Endometrium (tissue), 2 donors: ENCODE data around the gene TNNC1.

ENCODE experiments used
- FAIRE-seq: peaks from 2 replicates; lab custom pipeline; 2012; peaks lifted over from hg19 to GRCh38; lab: Jason Lieb, UNC
- donor health status: control.
- donor health status: control.

The TNNC1 gene

DNA sequence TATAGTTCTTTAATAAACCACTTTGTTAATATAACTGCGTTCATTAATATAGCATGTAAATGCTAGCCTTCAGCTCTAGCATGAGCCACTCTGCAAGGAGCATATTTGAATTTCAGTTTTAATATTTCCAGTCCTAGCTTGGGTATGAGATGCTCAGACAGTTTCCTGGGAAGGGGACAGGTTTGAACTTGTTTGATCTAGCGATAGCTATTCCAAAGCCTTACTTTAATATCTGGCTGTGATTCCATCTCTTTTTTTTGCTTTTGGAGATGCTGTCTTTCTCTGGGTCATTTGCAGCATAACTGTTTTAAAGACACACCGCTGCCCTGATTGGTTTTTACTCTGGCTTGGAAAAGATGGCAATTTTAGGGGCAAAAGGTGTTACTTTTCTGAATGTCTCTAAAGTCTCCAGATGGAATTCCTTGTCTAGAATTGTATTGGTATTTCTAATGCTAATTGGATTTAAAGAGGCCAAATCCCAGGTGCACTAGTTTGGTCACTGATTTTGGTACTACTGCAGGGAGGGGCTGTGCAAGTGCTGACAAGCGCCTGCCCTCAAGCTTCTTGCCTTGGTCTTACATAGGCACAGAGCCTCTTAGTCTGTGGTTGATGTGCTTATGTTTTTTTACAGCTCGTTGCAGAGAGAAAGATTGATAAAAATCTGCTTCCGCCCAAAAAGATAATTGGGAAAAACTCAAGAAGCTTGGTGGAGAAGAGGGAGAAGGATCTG is 4.4 kb upstream of the TNNC1 start:
- no peak for FAIRE-seq

DNA sequence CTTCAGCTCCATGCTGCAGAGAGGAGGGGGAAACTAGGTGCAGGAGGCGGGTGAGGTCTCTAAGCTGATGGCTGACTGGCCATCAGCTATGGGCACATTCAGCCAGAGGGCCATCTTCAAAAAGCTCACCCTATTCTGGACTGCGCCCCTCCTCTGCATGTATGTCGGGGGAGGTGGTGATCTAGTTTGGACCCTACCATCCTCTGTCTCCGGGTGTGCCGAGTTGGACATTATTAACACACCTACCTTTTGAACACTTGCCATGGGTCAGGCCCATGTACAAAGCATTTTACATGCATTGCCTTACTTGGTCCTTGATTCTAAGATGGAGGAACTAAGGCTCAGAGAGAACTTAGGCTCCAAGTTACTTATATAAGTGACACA is 3.0 kb upstream of the TNNC1 start:
- no peak for FAIRE-seq

DNA sequence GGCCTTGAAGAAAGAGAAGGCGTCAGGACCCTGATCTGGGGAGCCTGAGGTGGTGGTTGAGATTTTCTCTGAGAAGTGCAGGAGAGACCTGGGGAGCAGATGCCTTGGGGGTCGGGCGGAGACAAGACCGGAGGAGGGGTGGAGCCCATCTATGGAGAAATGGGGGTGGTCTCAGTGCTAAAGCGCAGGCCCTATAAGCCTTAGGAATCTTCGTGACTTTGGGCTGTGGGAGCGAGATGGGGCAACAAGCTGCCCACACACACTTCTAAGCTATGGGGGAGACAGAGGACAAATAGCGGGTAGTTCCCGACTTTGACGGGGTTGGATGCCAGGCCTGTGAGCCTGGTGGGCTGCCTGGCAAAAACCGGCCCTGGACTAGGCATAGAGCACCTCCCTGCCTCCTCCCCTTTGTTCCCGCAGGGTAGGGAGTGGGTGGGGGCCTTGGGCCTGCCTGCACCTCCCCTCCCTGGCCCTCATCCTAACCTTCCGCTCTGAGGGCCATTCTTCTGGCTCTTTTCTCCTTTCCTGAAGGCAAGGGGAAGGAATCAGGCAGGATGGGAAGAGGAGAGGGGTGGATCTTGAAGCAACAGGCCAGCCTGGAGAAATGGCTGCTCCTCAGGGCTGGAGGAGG is 2.4 kb upstream of the TNNC1 start:
- FAIRE-seq = no peak

DNA sequence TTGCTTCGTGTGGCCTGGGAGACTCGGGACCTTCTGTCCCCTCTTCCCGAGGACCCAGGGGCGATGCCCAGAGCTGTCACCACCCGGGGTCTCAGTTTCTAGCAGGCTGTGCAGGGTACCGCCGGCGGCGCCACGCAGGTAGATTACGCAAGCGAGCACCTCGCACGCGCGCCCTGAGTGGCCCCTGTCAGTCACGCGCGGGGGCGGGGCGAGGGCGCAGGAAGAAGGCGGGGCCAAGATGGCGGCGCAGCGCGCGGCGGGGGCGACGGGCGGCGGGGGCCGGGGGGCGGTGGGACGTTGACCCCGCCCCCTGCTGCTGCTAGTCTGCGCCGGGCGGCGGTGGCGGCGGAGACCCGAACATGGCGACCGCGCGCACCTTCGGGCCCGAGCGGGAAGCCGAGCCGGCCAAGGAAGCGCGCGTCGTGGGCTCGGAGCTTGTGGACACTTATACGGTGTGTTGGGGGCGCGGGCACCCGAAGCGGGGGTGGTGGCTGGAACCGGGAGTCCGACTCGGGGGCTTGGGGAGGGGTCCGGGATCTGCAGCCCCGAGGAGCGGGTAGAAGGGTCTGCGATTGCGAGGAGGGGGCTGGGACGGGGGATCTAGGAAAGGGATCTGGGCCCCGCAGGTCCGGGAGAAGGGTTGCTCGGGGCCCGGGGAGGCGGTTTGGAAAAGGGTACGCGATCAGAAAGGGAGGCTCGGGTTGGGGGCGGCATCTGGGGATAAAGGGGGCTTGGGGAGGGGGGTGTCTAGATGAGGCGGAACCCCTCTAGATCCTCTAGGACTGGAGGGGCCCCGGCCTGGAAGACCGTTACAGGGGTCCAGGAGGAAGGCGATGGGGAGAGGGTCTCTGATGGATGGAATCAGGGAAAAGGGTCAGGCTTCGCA is 1.7 kb upstream of the TNNC1 start, which contains the start of gene NISCH:
Gene NISCH (plus strand): TSS at position 322 of the 886 bp plus-strand sequence. CDS start 38 bp downstream, at position 360.
- no peak for FAIRE-seq

DNA sequence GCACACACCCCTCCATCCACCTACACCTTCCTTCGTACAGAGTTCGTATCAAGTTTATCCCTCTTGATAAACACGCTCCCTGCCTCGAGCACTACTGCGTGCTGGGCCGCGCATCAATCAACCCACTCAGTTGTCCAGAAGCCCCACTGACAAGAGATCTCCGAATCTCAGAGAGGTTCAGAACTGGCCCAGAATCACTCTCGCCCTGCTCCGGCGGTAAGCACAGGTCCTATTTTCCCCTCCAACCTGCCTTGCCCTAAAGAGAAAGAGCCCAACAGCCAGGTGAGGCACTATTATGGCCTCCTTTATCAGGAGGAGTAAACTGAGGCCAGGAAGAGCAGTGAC is 1.1 kb upstream of the TNNC1 start:
- FAIRE-seq = no peak

- FAIRE-seq = no peak
Observed at GRCh38 chr3:52454250-52454937, 553 bp upstream of the TNNC1 start.

- FAIRE-seq = no peak
Observed at GRCh38 chr3:52452570-52453221, 1.1 kb downstream of the TNNC1 start.

GRCh38 chr3:52452126-52452525 is 1.7 kb downstream of the TNNC1 start:
- no peak for FAIRE-seq

GRCh38 chr3:52451237-52452083 is 2.4 kb downstream of the TNNC1 start:
- no peak for FAIRE-seq

GRCh38 chr3:52450489-52451236 is 3.2 kb downstream of the TNNC1 start:
- no peak for FAIRE-seq

DNA sequence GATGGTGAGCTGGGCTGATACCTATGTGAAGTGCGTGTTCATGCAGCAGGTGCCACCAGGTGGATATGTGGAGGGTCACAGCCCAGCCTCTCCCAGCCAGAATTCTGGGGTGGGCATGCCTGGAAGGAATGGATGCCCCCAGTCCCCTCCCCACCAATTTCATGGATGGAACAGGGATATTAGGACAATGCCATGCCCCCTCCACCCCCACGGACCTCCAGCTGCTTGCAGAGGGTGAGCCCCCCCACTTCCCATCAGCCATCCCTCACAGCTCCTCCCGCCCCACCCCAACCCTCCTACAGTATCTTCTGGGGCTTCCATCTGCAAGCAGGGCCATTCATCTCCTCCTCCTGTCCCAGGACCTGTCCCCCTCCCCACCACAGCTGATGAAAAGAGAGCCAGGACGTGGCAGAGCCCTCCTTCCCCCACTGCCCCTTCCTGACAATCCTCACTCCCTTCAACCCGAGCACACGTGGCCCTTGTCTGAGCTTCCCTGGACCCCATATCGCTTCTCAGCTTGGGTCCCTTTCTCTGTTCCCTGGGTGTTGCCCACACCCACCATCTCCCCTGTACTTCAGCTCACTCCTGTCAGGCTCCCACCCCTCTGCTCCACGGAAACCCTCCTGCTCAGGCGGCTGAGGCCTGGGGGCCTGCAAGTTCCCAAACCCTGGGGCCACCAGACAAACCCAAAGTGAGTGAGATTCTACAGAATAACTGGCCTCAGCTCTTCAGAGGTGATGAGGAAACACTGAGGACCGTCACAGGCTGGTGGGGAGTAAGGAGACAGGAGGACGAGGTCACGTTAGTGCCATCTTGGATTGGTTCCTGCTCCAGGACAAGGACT is 6.1 kb downstream of the TNNC1 start:
- no peak for FAIRE-seq

DNA sequence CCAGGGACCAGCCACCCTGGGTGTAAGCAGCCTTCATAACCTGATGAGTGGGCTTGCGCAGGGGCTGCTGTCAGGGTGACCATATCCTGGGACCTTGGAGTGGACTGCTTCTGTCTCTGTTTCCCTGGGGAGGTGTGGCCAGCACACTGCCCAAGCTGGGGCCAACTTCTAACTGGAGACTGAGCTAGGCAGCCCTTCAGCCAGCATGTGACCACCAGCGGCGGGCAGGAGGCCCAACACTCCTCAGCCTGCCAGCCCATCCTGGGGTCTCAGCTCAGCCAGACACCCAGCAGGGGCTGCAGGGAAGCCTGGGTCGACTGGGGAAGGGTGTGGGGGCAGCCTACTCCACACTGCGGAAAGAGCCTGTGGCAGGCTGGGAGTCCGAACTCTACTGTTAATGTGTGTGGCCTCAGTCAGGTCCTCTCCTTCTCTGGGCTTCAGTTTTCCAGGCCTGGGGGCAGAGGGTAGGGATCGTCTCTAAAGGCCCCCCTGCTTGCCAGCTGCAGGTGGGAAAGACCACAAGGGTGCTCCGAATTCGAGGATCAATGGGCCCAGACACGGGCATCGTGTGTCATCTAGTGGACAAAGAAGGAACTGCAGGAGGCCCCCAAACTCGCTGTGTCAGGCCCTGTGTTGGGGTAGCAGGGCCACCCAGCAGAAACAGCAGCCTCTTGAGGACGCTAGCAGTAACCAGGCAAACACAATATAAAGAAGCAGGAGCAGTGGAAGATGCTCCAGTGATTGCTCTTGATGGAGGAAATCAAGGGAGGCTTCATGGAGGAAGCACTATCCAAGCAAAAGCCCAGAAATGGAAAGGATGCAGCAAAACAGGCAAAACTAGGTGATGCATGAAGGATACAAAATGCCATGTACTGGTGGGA is 7.0 kb downstream of the TNNC1 start:
- FAIRE-seq = no peak

DNA sequence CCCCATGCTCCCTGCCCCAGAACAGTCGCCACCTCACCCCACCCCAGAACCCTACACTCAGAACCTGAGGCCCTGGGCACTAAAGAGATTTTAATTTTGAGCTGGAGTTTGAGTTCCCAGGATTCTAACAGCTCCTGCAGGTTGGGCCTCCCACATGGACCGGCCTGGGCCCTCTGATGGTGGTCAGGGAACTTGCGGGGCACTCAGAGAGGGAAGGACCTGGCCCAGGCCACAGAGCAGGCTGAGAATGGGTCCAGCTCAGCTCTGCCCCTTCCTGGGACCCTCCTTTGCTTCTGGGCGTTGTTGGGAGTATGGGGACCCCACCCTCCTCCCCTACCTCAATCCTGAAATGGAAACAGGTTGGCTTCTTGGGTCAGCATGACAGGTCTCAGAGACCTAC is 7.8 kb downstream of the TNNC1 start:
- FAIRE-seq = no peak

DNA sequence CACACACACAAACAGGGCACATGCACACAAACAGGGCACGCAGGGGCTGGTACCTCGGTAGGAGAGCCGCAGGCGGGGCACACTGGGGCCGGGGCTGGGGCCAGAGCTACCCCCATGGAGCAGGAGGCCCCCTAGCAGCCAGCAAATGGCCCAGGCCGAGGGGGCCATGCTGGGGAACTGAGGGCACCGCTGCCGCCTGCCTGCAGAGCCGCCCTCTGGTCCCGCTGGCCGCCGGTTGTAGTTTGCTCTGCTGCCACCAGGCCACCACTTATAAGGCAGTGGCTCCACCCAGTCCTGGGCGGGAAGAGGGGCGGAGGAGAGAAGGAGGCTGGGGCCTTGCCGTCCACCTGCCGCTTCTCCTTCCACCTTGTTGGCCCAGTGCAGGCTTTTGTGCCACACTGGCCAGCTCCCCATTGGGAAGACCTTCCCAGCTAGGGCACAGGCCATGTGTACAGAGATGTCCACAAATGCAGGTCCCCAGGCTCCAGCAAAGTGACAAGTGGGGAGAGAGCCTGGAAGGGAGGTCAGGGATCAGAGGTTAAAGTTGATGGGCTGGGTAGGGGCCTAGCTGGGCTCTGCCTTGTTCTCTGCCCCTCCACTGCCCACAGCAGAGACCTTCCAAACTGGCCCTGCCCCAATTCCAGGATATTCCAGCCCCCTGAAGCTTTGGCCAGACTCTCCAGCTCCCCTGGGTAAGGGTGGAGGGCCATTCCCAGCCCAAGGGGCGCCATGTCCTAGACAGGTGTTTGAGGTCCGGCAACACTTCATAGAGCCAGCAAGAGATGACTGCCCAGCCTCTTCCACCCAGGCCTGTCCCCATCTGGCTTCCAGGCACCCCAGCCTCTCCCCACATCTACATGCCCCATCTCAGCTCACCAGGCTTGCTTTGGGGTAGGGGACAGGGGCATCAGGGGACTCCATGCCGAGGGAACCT is 8.7 kb downstream of the TNNC1 start, which contains the start of gene SEMA3G:
Gene SEMA3G (minus strand): TSS at position 244 of the 934 bp plus-strand sequence. CDS start 76 bp downstream, at position 168.
- FAIRE-seq = no peak

DNA sequence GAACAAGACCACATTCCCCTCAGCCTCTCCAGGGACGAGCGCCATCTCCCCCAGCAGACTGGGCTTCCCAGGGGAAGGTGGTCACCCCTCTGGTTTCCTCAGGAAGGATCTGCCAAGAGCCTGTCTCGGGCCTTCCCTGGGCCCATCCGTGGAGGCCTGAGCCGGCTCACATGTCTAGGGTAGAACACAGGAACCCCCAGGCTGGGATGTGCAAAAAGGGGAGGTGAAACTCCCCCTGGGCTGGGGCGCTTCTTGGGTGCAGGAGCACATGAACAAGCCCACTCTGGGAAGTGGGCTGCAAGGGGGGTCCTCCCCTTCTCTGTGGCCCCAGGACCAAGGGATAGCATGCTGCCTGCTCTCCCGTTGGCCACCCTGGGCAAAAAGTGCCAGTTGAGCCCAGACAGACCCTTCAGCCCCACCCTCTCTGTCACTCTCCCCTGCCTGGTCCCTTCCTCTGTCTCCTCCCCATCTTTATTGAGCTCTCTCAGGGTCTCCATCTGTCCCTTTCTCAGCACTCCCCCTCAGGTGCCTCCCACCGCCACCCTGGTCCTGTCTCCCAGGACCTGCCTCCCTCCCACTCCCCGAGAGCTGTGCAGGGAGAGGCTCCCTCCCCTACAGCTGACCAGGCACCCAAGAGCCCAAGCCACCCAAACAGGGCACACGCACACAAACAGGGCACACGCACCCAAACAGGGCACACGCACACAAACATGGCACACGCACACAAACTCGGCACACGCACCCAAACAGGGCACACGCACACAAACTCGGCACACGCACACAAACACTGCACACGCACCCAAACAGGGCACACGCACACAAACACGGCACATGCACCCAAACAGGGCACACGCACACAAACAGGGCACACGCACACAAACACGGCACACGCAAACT is 9.8 kb downstream of the TNNC1 start:
- no peak for FAIRE-seq

GRCh38 chr3:52443268-52443610 is 10.6 kb downstream of the TNNC1 start:
- FAIRE-seq = no peak
